Liver (tissue), 9 donors: ENCODE measurements around the gene RNPEPL1. TPM values are rescaled to one million over a fixed set of nuclear protein-coding genes. Genes with fewer than 3 reads are reported as not detected.

Experiments used
- DNase-seq: peaks from one replicate; pipeline ENCODE4 v3.0.0-alpha.2; 2017; ENCODE audit warnings: low spot score
- H3K27ac ChIP-seq, 2 donors: one replicate each; pipeline ENCODE4 v1.7.0; 2013; ENCODE audit warnings: inconsistent platforms in 2 of 2, low read length in 2 of 2, control low read depth in 1 of 2, low read depth in 1 of 2, mild to moderate bottlenecking in 1 of 2
- H3K27me3 ChIP-seq, 4 donors: one replicate each; pipeline versions ENCODE4 v1.6.1 to v1.7.0; 2013; ENCODE audit warnings: low read length in 3 of 4, inconsistent platforms in 1 of 4, mild to moderate bottlenecking in 1 of 4, moderate library complexity in 1 of 4; ENCODE audit not compliant: control insufficient read depth in 4 of 4, insufficient read depth in 4 of 4
- H3K36me3 ChIP-seq, 4 donors: one replicate each; pipeline versions ENCODE4 v1.6.1 to v1.7.0; 2013; ENCODE audit warnings: low read length in 3 of 4, mild to moderate bottlenecking in 3 of 4, low read depth in 1 of 4, moderate library complexity in 1 of 4; ENCODE audit not compliant: control insufficient read depth in 4 of 4, insufficient read depth in 3 of 4
- H3K4me1 ChIP-seq, 4 donors: one replicate each; pipeline versions ENCODE4 v1.6.1 to v1.7.0; 2013; ENCODE audit warnings: low read length in 3 of 4, mild to moderate bottlenecking in 3 of 4, moderate library complexity in 1 of 4; ENCODE audit not compliant: control insufficient read depth in 4 of 4, insufficient read depth in 4 of 4
- H3K4me3 ChIP-seq, 3 donors: one replicate each; pipeline versions ENCODE4 v1.6.1 to v1.7.0; 2013; ENCODE audit warnings: low read length in 3 of 3, control low read depth in 1 of 3, low read depth in 1 of 3, mild to moderate bottlenecking in 1 of 3
- H3K9ac ChIP-seq, 2 donors: one replicate each; pipeline ENCODE4 v1.7.0; 2013; ENCODE audit warnings: low read length in 2 of 2, mild to moderate bottlenecking in 2 of 2, moderate library complexity in 2 of 2, control low read depth in 1 of 2, low read depth in 1 of 2
- H3K9me3 ChIP-seq, 4 donors: one replicate each; pipeline versions ENCODE4 v1.6.1 to v1.7.0; 2013; ENCODE audit warnings: low read length in 3 of 4; ENCODE audit not compliant: control insufficient read depth in 4 of 4
- ATF3 ChIP-seq: IDR thresholded peaks from 2 replicates; pipeline ENCODE4 v1.6.1; 2016; ENCODE audit warnings: antibody characterized with exemption
- CTCF ChIP-seq: fragments of 150-350 bp; IDR thresholded peaks from 2 replicates; pipeline ENCODE4 v1.5.1; 2017; ENCODE audit warnings: improper control_type of control experiment, low read depth, low read length; ENCODE audit not compliant: missing input control
- EGR1 ChIP-seq, 2 donors: IDR thresholded peaks; 2 replicates each; pipeline ENCODE4 v1.6.1; 2016 to 2018; ENCODE audit warnings: antibody characterized with exemption in 2 of 2, low read depth in 2 of 2
- FOXA1 ChIP-seq: IDR thresholded peaks from 2 replicates; pipeline ENCODE4 v1.6.1; 2016; ENCODE audit warnings: antibody characterized with exemption
- FOXA2 ChIP-seq: IDR thresholded peaks from 2 replicates; pipeline ENCODE4 v1.6.1; 2016; ENCODE audit warnings: antibody characterized with exemption
- GABPA ChIP-seq, 2 donors: IDR thresholded peaks in 1 of 2; conservative IDR thresholded peaks in 1 of 2; 2 replicates each; pipeline ENCODE4 v1.6.1; 2016; ENCODE audit warnings: antibody characterized with exemption in 2 of 2, mild to moderate bottlenecking in 1 of 2, moderate library complexity in 1 of 2
- HNF4A ChIP-seq, 2 donors: conservative IDR thresholded peaks; 2 replicates each; pipeline ENCODE4 v1.6.1; 2016; ENCODE audit warnings: antibody characterized with exemption in 2 of 2, mild to moderate bottlenecking in 2 of 2
- HNF4G ChIP-seq: IDR thresholded peaks from 2 replicates; pipeline ENCODE4 v1.6.1; 2016; ENCODE audit warnings: antibody characterized with exemption
- JUND ChIP-seq, 2 donors: IDR thresholded peaks; 2 replicates each; pipeline ENCODE4 v1.6.1; 2016; ENCODE audit warnings: antibody characterized with exemption in 2 of 2
- NR2F2 ChIP-seq: IDR thresholded peaks from 2 replicates; pipeline ENCODE4 v1.6.1; 2016; ENCODE audit warnings: antibody characterized with exemption
- RAD21 ChIP-seq, 2 donors: IDR thresholded peaks; 2 replicates each; pipeline ENCODE4 v1.6.1; 2016; ENCODE audit warnings: antibody characterized with exemption in 2 of 2, mild to moderate bottlenecking in 2 of 2
- RXRA ChIP-seq, 2 donors: IDR thresholded peaks; 2 replicates each; pipeline ENCODE4 v1.6.1; 2017 to 2018; ENCODE audit warnings: antibody characterized with exemption in 2 of 2, mild to moderate bottlenecking in 1 of 2
- SP1 ChIP-seq: IDR thresholded peaks from 2 replicates; pipeline ENCODE4 v1.6.1; 2018; ENCODE audit warnings: antibody characterized with exemption, mild to moderate bottlenecking
- TAF1 ChIP-seq: conservative IDR thresholded peaks from 2 replicates; pipeline ENCODE4 v1.6.1; 2016; ENCODE audit warnings: antibody characterized with exemption, mild to moderate bottlenecking
- YY1 ChIP-seq: IDR thresholded peaks from 2 replicates; pipeline ENCODE4 v1.6.1; 2016; ENCODE audit warnings: antibody characterized with exemption, mild to moderate bottlenecking
- WGBS: extraction: QIAGEN DNeasy Blood & Tissue Kit; methylation state at CpG from one replicate; pipeline ENCODE4 v1.1.7; 2013; 5-methylcytosine and 5-hydroxymethylcytosine counted together
- polyA plus RNA-seq, 2 donors: library from polyadenylated mRNA; stranded (reverse) in 1 of 2; unstranded in 1 of 2; fragments of 200-250 nt in 1 of 2; fragments of >200 nt in 1 of 2; fragmentation: Nextera tagmentation in 1 of 2; extraction: Ambion mirVana in 1 of 2; gene quantifications; one replicate each; pipeline versions ENCODE4 v1.2.1 to v1.2.3, GENCODE V29; 2013 to 2015
- total RNA-seq, 2 donors: library from RNA; depleted of rRNA; stranded (reverse); fragments of >200 nt; gene quantifications; one replicate each; pipeline ENCODE4 v1.2.3, GENCODE V29; 2014
- TF ChIP-seq, protein P1 (sequence below): IDR thresholded peaks from 2 replicates; pipeline ENCODE4 v1.6.1; 2016; ENCODE audit warnings: antibody characterized with exemption
- TF ChIP-seq, protein P2 (sequence below): IDR thresholded peaks from 2 replicates; pipeline ENCODE4 v1.6.1; 2016; ENCODE audit warnings: antibody characterized with exemption, mild to moderate bottlenecking
- TF ChIP-seq, protein P3 (sequence below): IDR thresholded peaks from 2 replicates; pipeline ENCODE4 v1.6.1; 2016; ENCODE audit warnings: antibody characterized with exemption
- donor health status: healthy.
- donor health status: healthy.
- donor health status: healthy.
- donor health status: healthy.
- donor health status: healthy.

RNPEPL1 gene
- total and polyA plus RNA-seq, 4 donors = 24.8 to 43.9 (median 29.4) TPM

DNA sequence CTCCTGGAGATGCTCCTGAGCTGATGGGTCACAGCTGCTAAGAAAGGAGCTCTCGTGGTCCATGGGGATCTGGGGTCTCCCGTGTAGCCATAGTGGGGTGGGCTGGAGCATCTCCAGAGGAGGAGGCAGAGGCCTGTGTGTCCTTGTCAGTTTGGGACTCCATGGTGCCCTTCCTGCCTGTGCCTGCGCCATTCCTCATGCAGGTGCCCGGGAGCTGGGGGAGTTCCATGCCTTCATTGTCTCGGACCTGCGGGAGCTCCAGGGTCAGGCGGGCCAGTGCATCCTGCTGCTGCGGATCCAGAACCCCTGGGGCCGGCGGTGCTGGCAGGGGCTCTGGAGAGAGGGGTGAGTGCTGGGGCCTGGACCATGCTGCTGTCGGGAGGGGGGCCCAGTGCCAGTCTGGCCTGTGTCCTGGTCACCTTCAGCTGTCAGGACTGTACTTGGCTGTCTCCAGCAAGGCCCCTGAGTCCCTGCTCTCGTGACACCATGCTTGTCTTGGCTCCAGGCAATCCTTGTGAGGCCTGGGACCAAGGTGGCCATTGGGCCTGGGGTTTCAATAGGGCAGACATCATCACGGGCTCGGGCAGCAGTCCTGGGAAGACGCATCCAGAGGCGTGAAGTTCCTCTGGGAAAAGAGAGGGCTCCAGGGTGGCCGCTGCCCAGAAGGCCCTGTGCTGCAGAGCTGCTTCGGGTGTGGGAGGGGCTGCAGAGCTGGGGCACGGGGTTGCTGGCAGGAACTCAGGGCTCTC is 25.6 kb downstream of the RNPEPL1 start:
- H3K4me3 ChIP-seq = no peak overlapping the region
- WGBS = 95% methylated on average over 19 of the region's 19 CpGs
- peaks cover 0 to 12% (median 6%) of the 10 kb centered on the region in 4 donors for H3K36me3 ChIP-seq
- no peak for TF ChIP-seq FOXA2
- no peak for TF ChIP-seq NR2F2
- no peak for TF ChIP-seq SP1
- TF ChIP-seq GABPA (IDR thresholded peaks at IDR 0.05 in 1 of 2, conservative IDR thresholded peaks at IDR 0.05 in 1 of 2) = no peak
- no peak for TF ChIP-seq RXRA (IDR thresholded peaks at IDR 0.05)
- TF ChIP-seq HNF4A (conservative IDR thresholded peaks at IDR 0.05) = no peak
- TF ChIP-seq, protein P1, sequence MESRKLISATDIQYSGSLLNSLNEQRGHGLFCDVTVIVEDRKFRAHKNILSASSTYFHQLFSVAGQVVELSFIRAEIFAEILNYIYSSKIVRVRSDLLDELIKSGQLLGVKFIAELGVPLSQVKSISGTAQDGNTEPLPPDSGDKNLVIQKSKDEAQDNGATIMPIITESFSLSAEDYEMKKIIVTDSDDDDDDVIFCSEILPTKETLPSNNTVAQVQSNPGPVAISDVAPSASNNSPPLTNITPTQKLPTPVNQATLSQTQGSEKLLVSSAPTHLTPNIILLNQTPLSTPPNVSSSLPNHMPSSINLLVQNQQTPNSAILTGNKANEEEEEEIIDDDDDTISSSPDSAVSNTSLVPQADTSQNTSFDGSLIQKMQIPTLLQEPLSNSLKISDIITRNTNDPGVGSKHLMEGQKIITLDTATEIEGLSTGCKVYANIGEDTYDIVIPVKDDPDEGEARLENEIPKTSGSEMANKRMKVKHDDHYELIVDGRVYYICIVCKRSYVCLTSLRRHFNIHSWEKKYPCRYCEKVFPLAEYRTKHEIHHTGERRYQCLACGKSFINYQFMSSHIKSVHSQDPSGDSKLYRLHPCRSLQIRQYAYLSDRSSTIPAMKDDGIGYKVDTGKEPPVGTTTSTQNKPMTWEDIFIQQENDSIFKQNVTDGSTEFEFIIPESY = no peak
- TF ChIP-seq ATF3 = no peak
- no peak for TF ChIP-seq JUND (IDR thresholded peaks at IDR 0.05)
- no peak for TF ChIP-seq YY1
- TF ChIP-seq HNF4G = no peak
- no peak for TF ChIP-seq RAD21 (IDR thresholded peaks at IDR 0.05)
- TF ChIP-seq CTCF = no peak
- TF ChIP-seq, protein P2, sequence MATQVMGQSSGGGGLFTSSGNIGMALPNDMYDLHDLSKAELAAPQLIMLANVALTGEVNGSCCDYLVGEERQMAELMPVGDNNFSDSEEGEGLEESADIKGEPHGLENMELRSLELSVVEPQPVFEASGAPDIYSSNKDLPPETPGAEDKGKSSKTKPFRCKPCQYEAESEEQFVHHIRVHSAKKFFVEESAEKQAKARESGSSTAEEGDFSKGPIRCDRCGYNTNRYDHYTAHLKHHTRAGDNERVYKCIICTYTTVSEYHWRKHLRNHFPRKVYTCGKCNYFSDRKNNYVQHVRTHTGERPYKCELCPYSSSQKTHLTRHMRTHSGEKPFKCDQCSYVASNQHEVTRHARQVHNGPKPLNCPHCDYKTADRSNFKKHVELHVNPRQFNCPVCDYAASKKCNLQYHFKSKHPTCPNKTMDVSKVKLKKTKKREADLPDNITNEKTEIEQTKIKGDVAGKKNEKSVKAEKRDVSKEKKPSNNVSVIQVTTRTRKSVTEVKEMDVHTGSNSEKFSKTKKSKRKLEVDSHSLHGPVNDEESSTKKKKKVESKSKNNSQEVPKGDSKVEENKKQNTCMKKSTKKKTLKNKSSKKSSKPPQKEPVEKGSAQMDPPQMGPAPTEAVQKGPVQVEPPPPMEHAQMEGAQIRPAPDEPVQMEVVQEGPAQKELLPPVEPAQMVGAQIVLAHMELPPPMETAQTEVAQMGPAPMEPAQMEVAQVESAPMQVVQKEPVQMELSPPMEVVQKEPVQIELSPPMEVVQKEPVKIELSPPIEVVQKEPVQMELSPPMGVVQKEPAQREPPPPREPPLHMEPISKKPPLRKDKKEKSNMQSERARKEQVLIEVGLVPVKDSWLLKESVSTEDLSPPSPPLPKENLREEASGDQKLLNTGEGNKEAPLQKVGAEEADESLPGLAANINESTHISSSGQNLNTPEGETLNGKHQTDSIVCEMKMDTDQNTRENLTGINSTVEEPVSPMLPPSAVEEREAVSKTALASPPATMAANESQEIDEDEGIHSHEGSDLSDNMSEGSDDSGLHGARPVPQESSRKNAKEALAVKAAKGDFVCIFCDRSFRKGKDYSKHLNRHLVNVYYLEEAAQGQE = no peak
- no peak for TF ChIP-seq FOXA1
- TF ChIP-seq, protein P3, sequence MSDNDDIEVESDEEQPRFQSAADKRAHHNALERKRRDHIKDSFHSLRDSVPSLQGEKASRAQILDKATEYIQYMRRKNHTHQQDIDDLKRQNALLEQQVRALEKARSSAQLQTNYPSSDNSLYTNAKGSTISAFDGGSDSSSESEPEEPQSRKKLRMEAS = no peak
- TF ChIP-seq TAF1 = no peak
- no peak for TF ChIP-seq EGR1 (IDR thresholded peaks at IDR 0.05; ENCODE audit: low read depth in 2 of 2)
- H3K9me3 ChIP-seq = no peaks in the 10 kb centered on the region
- H3K9ac ChIP-seq = no peak overlapping the region
- DNase-seq = no peak
- H3K4me1 ChIP-seq = peaks cover 10 to 37% (median 28%) of the 10 kb centered on the region in 4 donors
- no peaks in the 10 kb centered on the region for H3K27me3 ChIP-seq
- no peak overlapping the region for H3K27ac ChIP-seq
